Ammon's horn (tissue), 1 donor: ENCODE results near the gene WDR45B.
"Not testable (repeated sequence)": the region's sequence is repeated elsewhere in the genome, so short reads cannot be mapped to it uniquely, and the experiment has no call there.

Experiments used
- DNase-seq: peaks from one replicate; pipeline ENCODE4 v3.0.0-alpha.2; 2016; ENCODE audit warnings: low spot score

Gene WDR45B

DNA sequence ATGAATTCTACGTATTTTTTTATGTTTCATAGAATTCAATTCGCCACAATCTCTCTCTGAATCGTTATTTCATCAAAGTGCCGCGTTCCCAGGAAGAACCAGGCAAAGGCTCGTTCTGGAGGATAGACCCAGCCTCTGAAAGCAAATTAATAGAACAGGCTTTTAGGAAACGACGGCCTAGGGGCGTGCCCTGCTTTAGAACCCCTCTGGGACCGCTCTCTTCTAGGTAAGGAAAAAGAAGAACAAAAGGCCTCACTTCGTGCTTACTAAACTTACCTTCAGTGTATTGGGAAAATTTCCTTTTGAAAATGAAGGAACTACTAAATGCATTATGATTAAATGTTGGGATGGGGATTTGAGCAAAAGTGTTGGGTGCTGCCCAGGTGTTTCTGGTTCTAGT lies 65.5 kb downstream of the WDR45B start:
- no peak for DNase-seq

DNA sequence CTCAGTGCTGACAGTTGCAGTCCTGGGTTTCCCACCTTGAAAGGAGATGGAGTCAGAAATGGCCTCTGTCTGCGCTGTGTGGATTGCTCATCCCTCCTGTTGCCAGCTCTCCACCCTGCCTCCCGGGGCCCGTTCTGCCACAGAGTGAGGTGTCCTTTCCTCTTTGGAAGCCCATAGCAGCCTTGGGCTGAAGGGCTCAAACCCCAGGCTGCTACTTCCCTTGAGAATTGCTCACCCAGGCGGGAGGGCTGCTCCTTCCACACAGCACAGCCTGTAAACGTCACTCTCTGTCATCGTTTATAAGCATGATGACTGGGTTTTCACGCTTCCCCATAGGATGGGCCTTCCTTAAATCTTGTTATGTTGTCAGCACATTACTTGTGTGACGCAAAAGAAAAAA lies 66.0 kb downstream of the WDR45B start:
- no peak for DNase-seq

DNA sequence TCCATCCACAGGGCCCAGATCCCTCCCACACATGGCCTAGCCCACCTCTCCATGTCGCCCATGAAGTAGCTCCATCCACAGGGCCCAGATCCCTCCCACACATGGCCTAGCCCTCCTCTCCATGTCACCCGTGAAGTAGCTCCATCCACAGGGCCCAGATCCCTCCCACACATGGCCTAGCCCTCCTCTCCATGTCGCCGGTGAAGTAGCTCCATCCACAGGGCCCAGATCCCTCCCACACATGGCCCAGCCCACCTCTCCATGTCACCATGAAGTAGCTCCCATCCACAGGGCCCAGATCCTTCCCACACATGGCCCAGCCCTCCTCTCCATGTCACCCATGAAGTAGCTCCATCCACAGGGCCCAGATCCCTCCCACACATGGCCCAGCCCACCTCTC lies 68.3 kb downstream of the WDR45B start:
- not testable (repeated sequence) for DNase-seq

DNA sequence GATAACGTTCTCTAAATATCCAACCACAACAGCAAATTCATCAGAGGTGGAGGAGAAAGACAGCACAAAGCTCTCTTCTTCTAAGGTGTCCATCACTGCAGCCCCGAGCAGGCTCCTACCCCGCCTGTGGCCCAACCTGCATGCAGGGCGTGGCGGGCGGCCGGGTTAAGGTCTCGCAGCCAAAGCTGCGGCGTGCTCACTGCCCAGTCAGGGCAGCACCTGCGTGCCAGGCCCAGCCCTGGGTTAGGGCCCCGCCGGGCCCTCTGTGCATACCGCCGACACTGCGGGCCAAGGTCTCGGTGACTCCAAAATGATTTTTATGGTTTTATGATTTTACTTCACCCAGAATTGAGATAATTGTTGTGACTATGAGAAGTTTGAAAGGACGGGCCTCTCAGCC lies 70.9 kb downstream of the WDR45B start:
- no peak for DNase-seq

DNA sequence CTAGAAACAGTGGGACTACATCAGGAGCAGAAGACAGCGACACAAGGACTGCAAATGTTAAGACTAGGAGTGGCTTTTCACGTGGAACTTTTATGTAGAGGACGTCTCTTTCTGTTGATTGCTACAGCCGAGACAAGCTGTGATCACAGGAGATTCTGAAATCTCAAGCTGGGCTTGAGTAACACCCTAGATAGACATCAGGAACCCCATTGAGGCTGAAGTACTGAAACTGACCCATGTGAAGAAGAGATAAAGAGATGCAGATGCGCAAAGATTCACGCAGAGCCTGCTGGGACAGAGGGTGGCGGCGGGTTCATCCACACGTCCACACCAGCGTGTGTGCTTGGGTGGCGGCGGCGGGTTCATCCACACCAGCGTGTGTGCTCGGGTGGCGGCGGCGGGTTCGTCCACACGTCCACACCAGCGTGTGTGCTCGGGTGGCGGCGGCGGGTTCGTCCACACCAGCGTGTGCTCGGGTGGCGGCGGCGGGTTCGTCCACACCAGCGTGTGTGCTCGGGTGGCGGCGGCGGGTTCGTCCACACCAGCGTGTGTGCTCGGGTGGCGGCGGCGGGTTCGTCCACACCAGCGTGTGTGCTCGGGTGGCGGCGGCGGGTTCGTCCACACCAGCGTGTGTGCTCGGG lies 72.5 kb downstream of the WDR45B start:
- not testable (repeated sequence) for DNase-seq

DNA sequence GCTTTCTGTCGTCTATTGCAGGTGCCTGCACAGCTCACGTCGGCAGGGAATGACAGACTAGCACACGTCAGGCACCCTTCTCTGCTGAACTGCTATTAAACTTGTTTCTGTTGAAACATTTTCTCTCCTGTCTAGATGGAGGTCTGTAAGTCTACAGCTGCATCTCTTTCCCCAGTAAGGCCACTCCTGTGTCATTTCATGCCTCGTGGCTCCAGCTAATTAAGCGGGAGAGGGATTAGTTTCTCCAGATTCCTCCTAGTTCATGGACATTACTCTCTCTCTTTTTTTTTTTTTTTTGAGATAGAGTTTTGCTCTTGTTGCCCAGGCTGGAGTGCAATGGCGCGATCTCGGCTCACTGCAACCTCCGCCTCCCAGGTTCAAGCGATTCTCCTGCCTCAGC lies 74.2 kb downstream of the WDR45B start:
- no peak for DNase-seq

DNA sequence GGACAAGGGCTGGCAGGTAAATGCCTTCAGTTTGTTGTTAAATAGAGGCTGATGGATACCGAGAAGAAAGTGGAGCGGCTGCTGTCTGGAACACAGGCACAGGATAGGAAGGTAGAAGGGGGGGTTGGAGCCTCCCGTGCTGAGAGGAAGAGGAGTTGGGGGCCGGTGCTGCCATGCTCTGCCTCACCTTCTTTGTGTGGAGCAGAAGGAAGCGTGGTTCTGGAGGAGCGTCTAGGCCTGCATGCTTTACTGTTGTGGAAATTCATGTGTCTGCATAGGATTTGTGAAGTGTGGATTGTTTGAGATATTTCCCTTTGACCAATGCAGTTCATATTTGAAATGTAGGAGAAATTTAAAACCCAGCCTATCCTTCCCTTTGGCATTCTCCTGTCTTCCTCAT lies 76.4 kb downstream of the WDR45B start:
- DNase-seq, result no peak

DNA sequence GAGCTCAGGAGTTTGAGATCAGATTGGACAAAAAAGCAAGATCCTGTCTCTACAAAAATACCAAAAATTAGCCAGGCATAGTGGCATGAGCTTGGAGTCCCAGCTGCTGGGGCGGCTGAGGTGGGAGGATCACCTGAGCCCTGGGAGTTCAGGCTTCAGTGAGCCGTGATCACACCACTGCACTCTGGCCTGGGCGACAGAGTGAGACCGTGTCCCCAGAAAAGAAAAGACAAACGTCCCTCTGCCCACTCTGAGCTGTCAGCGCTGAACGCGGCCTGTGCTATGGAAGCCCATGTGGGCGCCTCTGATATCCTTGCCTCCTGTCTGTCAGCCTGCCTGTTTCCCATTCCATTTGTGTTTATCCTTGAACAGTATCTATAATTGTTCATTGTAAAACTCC lies 78.0 kb downstream of the WDR45B start:
- DNase-seq, result no peak

DNA sequence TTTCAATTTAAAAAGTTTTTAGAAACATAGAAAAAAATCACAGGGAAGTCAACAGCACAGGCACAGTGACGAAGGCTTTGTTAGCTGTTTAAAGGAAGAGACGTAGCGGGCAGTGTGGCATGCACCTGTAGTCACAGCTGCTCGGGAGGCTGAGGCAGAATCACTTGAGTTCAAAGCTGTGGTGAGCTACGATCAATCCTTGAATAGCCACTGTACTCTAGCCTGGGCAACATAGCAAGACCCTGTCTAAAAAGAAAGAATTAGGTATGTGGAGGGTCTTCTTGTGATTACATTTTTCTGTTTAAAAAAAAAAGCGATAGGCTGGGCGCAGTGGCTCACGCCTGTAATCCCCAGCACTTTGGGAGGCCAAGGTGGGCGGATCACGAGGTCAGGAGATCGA lies 78.6 kb downstream of the WDR45B start:
- DNase-seq, result no peak

DNA sequence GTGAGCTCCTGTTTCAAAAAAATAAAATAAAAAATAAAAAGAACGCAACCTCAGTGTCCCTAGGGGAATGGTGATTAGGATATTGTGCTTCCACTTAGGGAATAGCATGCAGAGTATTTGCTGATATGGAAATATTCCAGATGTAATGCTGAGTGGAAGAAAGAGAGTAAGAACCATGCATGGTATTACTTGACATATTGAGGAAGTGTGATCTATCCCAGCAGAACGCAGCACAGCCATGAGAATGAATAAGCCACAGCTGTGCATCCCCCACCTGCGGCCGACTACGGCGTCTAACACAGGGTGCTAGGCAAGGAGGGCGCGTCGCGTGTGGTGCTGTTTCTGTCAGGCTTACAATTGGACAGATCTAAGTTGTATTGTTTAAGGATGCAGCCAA lies 79.2 kb downstream of the WDR45B start:
- no peak for DNase-seq

DNA sequence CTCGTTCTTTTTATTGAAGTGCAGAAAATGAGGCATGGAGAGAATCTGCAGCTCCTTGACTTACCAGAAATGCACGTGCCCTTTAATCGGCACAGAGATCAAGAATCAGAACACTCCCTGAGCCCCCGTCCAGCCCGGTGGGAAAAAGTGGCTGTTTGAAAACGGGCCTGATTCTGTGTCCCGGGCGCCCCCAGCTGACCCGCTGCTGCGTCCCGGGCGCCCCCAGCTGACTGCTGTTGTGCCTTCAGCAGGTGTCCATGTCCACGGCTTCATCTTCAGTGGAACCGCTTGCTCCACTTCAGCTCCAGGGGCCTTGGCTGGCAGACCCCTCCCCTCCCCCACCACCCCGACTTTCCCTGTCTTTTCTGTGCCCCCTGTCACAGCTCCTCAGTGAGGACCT lies 81.0 kb downstream of the WDR45B start:
- DNase-seq, result no peak

DNA sequence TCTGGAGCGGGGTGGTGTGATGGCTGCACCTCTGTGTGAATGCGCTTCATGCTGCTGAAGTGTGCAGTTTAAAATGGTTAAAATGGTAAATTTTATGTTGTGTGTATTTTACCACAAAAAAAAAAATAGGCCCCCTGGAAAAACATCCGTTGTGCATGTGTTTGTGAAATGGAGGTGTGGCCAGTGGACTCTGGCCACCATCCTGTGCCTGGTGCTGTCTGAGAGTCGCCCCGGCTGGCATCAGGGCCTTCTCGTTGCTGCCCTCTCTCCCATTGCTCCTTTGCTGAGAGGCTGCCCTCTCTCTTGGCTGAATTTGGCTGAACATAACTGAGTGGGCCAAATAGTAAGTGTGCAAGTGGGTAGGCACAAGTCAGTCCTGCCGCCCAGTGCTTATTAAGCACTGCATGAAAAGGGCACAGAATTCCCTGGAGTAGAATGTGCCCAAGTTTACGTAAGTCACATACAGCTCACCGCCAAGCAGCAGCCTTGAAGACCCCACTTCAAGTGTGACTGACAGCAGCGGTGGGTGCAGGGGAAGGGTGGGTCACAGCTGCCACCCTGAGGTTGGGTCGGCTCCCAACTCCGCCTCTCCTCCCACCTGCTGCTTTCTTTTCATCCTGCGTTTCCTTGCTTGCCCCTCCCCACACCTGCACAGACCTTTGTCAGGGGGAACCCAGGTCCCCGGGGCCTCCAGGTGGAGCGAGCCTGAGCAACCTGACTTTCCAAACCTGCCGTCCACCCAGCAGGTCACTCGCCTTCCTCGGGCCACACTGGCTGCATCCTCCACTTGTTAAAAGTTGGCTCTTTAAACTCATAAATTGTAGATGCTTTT lies 81.9 kb downstream of the WDR45B start:
- DNase-seq, result no peak

DNA sequence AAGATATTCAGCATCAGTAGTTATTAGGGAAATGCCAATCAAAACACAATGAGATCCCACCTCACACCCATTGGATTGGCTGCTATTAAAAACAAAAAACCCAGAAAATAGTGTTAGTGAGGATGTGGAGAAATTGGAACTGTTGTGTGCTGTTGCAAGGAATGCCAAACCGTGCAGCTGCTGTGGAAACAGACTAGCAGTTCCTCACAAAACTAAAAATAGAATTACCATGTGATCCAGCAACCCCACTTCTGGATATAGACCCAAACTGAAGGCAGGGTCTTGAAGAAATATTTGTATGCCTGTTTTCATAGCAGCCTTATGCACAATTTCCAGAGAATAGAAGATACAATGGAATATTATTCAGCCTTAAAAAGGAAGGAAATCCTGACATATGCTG lies 82.7 kb downstream of the WDR45B start:
- peak; percentile 70 for DNase-seq
